GM18526 (cell line): ENCODE measurements around the gene APC.

Experiments
- POLR2A ChIP-seq: IDR thresholded peaks from 3 replicates; pipeline ENCODE4 v1.6.1; 2011; ENCODE audit not compliant: insufficient read length; ENCODE audit errors: extremely low read depth

Gene APC

DNA sequence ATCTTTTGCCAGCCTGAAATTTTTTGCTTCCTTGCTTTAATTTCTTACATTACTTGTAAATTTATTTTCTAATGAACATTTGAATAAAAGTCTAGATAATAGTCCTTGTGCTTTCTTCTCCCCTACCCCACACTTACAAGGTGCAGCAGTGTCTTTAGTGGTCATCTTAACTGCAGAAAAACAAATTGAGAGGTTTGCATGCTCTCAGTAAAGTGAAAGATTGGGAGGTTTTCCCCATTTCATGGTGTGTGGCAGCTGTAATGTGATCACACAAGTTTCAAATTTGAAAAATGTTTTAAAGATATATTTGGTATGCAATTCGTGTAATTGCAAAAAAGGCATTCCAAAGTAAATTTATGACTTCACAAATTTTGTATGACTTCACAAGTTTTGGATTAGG, 14.7 kb downstream of the APC start:
- no peak for TF ChIP-seq POLR2A

DNA sequence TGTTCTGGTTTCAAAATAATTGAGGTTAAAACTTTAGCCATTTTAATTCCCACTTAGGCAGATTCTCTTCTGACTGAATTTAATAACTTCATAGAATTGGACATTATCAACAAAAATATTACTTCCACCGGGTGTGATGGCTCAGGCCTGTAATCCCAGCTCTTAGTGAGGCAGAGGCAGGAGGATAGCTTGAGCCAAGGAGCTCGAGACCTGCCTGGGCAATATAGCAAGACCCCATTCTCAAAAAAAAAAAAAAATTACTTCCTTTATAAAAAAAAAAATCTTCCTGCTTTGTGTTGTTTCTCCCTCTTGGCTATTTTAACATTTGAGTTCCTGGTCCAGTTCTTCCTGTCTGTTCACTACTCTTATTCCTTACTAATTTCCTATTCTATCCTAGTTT, 18.0 kb downstream of the APC start:
- TF ChIP-seq POLR2A = no peak

DNA sequence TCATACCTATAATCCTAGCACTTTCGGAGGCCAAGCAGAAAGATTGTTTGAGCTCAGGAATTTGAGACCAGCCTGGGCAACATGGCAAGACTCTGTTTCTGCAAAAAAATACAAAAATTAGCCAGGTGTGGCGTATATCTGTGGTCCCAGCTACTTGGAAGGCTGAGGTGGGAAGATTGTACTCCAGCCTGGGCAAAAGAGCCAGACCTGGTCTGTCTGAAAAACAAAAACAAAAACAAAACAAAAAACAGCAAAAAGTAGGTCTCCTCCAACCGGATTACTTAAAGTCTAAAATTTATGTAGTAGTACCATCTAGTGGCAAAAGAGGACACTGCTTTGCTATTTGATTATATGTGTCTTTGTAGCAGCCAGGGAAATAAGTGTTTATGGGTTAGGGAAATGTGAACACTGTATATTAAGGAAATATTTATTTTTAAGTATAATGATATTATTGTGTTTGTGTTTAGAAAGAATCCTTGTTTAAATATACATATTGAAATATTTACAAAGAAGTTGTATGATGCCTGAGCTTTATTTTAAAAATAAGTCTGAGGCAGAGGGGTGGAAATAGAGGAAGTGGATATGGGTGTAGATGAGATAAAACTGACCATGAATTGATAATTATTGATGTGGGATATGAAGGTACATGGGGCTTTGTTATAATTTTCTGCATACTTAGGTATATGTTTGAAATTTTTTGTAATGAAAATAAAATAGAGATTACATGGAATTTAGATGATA, 20.0 kb downstream of the APC start:
- TF ChIP-seq POLR2A = no peak

DNA sequence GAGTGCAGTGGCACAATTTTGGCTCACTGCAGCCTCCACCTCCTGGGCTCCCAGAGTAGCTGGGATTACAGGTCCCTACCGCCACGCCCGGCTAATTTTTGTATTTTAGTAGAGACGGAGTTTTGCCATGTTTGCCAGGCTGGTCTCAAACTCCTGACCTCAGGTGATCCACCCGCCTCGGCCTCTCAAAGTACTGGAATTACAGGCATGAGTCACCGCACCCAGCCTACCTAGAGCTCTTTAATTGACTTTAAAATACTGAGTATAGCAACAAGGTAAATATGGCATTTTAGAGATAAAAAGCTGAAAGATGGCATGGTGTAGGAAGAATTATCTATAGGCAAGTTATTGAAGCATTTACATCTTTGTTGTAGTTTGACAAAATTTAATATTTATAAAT, 21.0 kb downstream of the APC start:
- TF ChIP-seq POLR2A = no peak

DNA sequence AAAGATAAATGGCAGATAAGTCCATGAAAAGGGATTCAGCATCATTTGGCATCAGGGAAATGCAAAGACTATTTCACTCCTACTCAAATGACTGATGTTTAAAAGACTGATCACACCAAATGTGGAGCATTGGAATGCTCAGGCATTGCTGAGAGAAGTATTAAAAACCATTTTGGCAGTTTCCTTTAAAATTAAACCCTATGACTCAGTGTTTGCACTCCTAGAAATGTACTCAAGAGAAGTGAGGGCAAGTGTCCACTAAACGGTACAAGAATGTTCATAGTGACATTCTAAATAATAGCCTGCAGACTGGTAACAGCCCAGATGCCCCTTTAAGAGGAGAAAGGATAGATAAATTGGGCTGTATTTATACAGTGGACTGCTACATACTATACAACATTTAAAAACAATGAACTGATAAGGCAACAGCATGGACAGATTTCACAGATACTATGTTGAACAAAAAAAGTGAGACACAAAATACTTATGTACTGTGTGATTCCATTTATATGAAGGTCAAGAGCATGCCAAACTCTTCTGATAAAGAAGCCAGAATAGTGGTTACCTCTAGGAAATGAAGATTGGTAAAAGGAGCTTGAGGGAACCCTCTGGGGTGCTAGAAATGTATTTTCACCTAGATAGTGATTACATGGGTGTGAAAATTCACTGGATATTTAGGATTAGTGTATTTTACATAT, 24.6 kb downstream of the APC start:
- TF ChIP-seq POLR2A = no peak

DNA sequence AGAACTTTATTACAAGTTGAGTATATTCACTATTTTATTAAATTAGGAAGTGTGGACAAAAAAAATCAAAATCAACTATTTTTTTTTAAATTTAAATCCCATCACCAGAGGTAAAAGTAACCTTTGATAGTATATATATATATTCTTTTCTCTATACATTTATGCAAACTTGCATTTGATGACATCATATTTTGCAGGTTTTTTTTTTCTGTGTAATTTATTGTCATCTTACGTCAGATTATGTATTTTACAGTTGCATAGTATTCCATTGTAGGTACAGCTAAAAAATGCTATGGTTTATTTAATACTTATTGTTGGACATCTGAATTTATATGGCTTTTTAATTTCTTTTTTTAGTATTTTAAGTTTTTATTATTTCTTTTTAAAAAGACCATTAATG, 25.5 kb downstream of the APC start:
- no peak for TF ChIP-seq POLR2A

DNA sequence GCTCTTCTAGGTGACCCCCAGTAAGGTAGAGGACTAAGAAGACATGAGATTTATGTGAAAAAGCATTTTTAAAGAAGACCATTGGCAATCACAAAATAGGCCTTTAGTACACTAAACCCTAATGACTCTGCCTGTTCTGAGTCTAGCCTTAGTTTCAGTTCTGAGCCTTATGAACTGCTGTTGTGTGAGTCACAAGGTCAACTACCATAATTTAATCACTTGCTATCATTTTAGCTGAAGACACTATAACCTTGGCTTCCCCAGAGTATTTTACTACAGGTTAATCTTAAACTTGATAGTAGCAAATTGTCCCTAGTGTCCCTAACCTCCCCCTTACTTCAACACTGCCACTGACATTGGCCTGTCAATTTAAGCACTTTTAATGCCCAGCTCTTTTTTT, 34.4 kb downstream of the APC start:
- no peak for TF ChIP-seq POLR2A

DNA sequence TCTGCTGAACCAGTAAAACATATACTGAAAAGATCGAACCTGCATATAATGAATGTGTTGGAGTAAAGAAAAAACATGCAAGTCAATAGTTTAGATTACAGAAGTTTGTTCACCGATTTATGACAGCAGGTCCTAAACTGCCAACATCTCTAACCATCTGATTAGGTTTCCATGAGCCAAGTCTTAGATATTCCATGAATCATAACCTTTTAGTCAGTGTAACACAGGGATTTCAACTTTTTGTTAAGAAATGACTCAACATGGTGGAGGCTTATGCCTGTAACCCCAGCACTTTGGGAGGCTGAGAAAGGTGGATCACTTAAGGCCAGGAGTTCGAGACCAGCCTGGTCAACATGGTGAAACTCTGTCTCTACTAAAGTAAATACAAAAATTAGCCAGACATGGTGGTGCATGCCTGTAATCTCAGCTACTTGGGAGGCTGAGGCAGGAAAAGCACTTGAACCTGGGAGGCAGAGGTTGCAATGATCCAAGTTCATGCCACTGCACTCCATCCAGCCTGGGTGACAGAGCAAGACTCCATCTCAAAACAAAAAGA, 38.7 kb downstream of the APC start:
- TF ChIP-seq POLR2A = no peak

DNA sequence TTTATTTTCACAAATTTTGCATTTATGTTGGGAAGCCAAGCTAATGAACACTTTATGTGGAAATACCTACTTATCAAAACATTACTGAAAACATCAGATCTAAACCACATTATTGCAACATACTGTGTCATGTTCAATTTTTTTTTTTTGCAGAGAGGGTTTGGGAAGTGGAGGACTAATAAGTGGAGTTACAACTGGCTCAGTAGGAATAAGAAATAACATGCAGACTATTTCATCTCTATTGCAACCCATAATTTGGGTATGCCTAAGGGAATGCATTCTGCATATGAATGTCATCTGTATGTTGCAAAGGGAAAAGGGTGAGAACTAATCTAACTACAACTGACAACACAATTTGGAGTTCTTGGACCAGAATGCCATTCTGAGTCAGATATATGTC, 41.8 kb downstream of the APC start:
- no peak for TF ChIP-seq POLR2A

DNA sequence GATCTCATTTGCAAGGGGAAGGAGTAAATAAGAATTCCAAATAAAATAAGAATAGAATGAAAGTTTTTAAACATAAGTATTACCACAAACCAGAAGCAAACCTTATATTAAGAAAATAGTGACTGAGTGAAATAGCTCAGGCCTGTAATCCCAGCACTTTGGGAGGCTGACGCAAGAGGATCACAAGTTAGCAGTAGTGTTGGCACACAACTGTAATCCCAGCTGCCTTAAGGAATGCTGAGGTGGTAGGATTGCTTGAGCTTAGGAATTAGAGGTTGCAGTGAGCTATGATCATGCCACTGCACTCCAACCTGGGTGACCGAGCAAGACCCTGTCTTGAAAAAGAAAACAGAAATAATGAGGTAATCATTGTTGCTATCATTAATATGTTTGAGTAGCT, 47.0 kb downstream of the APC start:
- no peak for TF ChIP-seq POLR2A

DNA sequence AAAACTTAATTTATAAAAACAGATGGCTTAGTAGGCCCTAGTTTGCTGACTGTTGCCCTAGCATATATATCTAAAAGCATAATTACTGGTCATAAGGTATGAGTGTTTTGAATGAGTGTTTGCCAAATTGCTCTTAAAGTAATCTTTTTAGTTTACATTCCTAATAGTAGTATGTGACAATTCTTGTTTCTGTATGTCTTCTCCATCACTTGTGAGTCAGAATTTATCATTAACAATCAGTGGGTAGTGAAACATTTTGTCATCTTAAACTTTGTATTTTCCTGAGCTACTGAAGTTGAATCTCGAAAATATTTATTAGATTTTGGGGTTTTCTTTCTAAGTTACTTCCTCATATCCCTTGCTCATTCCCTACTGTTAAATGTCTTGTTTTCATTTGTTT, 49.6 kb downstream of the APC start:
- TF ChIP-seq POLR2A = no peak

DNA sequence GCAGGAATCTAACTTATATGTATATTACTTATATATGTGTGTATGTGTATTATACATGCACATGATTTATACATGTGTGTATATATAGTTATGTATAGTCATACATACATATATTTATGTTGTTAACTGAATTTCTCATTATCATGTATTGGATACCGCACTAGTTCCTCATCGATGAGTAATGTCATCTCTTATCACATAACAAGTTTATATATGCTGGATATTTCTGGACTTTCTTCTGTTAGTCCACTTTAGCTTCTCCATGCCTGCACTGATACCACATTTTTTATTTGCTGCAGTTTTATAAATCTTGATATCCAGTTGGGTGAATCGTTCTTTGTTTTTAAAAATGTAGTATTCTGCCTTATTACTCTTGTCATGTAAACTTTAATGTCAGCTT, 50.2 kb downstream of the APC start:
- TF ChIP-seq POLR2A = no peak

DNA sequence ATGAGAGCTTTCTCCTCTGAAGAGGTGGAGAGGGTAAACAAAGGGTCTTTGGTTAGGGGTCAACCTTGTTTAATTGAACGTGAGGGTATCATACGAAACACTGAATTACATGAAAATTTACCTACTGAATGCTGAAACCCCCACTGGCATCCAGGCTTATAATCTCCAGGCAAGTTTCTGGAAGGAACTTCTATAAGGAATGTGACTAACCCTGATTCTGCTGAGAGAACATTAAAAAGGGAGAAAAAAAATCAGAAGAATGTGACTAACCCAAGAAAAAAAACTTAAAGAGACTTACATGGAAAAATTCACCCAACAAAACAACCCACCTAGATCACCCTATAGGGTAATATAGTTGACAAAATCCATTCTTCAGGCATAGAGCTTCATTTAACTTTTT, 55.5 kb downstream of the APC start:
- TF ChIP-seq POLR2A = no peak

DNA sequence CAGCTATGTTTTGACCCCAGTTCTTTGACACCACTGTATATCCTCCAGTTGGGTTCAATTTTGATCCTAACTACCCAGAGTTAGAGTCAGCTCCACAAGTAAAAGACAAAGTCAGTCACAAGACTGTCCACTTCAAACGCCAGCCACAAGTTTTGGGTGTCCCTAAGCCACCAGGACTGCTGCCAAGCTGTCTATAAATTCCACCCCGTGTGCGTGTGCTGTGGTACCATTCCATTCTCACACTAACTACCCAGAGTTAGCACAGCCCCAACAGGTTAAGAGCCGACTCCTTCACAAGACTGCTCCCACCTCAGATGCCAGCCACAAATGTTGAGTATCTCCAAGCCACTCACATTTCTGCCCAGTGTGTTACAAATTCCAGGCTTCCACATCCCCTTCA, 56.7 kb downstream of the APC start:
- TF ChIP-seq POLR2A = no peak

DNA sequence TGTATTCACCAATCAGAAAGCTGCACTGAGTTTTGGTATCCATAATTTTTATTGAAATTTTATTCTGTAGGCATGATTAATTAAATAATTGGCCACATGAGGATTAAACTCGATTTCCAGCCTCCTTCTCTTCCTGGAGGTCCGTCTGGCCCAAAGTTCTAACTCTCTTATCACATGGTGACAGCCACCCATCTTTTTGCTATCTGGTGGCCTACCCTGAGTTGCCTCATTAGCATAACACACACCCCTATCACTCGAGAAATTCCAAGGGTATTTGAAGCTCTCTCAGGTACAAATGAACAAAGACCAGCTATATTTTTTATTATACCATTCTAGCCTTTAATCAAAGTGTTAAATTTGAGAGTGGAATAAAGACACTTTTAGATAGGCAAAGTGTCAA, 57.7 kb downstream of the APC start:
- TF ChIP-seq POLR2A = no peak

DNA sequence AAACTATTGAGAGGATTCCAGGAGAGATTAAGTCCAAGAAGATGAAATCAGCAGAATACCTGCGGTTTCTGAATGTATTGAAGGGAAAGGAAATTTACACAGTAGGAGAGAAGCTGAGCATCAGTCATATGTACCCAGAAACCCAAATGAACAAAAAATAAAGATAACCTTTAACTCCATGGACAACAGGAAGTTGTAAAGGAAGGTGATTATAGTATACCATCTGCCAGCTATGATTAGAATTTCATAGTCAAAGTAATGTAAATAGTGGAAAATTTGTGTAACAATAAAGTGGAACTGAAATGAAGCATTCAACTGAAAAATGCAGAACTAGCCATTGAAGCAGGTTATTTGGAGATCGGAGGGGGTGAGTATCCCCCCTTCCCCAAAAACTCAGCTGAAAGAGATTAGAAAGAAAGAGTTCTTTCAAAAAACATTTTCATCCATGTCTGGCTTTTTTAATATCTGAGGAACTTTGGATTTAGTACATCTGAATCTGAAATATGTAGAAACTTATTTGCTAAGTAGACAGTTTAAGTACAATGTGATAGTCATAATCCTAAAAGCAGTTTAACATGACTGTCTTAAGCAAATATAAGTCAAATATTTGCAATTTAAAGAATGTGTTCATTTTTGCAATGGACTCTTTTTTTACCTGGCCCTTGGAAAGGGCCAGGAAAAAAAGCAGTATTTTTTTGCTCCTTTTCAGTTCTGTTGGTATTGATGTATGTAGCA, 58.4 kb downstream of the APC start:
- TF ChIP-seq POLR2A = no peak
